ENCODE results near the gene TEAD4. TPM values are rescaled to one million over a fixed set of nuclear protein-coding genes. Genes with fewer than 3 reads are reported as not detected.

TEAD4 gene
- total RNA-seq, 1 experiment from 2014 or later = 33.8 TPM

DNA sequence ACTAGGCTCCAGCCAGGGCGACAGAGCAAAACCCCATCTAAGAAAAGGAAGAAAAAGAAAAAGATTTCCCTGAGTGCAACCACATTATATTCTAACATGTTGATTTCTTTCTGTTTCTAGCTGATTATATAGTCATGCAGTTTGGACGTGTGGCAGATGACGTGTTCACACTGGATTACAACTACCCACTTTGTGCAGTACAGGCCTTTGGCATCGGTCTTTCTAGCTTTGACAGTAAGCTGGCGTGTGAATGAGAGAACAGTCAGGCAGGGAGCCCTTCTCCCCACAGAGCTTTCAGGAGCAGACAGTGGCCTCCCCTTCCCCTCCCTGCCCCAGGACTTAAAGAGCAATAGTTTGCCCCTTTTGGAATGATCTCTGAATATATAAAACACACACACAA, 20.0 kb upstream of the TEAD4 start:
- Mint-ChIP-seq H3K27ac (ENCODE audit: low read depth, unreplicated experiment) (no peak overlapping the region), H3K4me3 (ENCODE audit: unreplicated experiment) (no peak overlapping the region), H3K4me1 (ENCODE audit: insufficient read depth, unreplicated experiment) (no peaks in the 10 kb centered on the region), H3K27me3 (ENCODE audit: insufficient read depth, unreplicated experiment) (no peaks in the 10 kb centered on the region), H3K36me3 (ENCODE audit: insufficient read depth, unreplicated experiment) (peaks cover 55% of the 10 kb centered on the region), H3K9me3 (ENCODE audit: unreplicated experiment) (no peaks in the 10 kb centered on the region)
- POLR2A ChIA-PET = interaction anchor here (1.7 kb wide), 1 partner anchor 21 kb away, joined by 5 read pairs; the partner anchor contains the start of gene TEAD4
- BruUV-seq (replicated peaks) = no TSS peak
- intact Hi-C loops (cut with micrococcal nuclease) = no loop called here
- CTCF ChIA-PET = no interaction called here
- no peak for DNase-seq (ENCODE audit: unreplicated experiment)
- TF ChIP-seq, protein P1, sequence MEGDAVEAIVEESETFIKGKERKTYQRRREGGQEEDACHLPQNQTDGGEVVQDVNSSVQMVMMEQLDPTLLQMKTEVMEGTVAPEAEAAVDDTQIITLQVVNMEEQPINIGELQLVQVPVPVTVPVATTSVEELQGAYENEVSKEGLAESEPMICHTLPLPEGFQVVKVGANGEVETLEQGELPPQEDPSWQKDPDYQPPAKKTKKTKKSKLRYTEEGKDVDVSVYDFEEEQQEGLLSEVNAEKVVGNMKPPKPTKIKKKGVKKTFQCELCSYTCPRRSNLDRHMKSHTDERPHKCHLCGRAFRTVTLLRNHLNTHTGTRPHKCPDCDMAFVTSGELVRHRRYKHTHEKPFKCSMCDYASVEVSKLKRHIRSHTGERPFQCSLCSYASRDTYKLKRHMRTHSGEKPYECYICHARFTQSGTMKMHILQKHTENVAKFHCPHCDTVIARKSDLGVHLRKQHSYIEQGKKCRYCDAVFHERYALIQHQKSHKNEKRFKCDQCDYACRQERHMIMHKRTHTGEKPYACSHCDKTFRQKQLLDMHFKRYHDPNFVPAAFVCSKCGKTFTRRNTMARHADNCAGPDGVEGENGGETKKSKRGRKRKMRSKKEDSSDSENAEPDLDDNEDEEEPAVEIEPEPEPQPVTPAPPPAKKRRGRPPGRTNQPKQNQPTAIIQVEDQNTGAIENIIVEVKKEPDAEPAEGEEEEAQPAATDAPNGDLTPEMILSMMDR (IDR thresholded peaks at IDR 0.05; ENCODE audit: unreplicated experiment) = no peak

DNA sequence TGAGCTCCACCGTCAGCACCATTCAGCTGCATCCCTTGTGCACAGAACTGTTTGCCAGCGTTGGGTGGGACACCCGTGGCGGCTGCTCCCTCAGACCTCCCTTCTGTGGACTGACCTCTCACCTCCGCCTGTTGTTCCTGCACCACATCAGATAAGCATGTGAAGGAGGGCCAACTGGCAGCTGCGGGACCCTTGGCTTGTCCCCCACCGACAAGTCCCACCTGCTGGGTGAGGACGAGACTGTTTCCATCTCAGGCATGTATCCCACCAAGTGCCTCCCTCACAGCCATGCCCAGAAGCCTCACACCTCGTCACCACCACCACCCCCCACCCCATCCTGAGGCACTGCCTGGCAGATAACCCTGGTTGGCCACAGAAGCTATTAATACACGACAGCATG, 18.6 kb upstream of the TEAD4 start:
- intact Hi-C loops (cut with micrococcal nuclease) = no loop called here
- Mint-ChIP-seq H3K9me3 (ENCODE audit: unreplicated experiment) (no peaks in the 10 kb centered on the region), H3K36me3 (ENCODE audit: insufficient read depth, unreplicated experiment) (peaks cover 41% of the 10 kb centered on the region), H3K27me3 (ENCODE audit: insufficient read depth, unreplicated experiment) (no peaks in the 10 kb centered on the region), H3K27ac (ENCODE audit: low read depth, unreplicated experiment) (no peak overlapping the region), H3K4me1 (ENCODE audit: insufficient read depth, unreplicated experiment) (no peaks in the 10 kb centered on the region), H3K4me3 (ENCODE audit: unreplicated experiment) (no peak overlapping the region)
- BruUV-seq (replicated peaks) = no TSS peak
- no peak for DNase-seq (ENCODE audit: unreplicated experiment)
- POLR2A ChIA-PET = interaction anchor here (0.6 kb wide), 1 partner anchor 23 kb away, joined by 3 read pairs; no protein-coding TSS in a partner anchor
- TF ChIP-seq, protein P1 (IDR thresholded peaks at IDR 0.05; ENCODE audit: unreplicated experiment) = no peak
- CTCF ChIA-PET = interaction anchor here (0.7 kb wide), 1 partner anchor 94 kb away, joined by 4 read pairs; no protein-coding TSS in a partner anchor

DNA sequence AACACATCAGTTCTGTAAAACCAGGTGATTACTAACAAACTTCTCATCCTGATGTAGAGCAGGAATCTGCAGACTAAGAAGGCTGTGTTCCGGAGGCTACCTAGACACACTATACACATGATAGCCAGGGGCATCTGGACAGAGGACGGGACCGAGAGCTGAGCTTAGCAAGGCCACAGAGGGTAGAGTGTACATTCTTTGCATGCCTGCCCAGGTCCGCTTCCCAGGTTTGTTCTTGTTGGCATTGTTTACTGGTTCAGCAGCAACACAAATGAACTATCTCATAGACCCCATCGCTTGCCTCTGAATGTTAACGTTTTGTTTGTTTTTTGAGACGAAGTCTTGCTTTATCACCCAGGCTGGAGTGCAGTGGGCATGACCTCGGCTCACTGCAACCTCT, 17.7 kb upstream of the TEAD4 start:
- Mint-ChIP-seq H3K9me3 (ENCODE audit: unreplicated experiment) (no peaks in the 10 kb centered on the region), H3K36me3 (ENCODE audit: insufficient read depth, unreplicated experiment) (peaks cover 32% of the 10 kb centered on the region), H3K27me3 (ENCODE audit: insufficient read depth, unreplicated experiment) (no peaks in the 10 kb centered on the region), H3K4me1 (ENCODE audit: insufficient read depth, unreplicated experiment) (no peaks in the 10 kb centered on the region), H3K27ac (ENCODE audit: low read depth, unreplicated experiment) (no peak overlapping the region), H3K4me3 (ENCODE audit: unreplicated experiment) (no peak overlapping the region)
- ChIA-PET CTCF (interaction anchor here (0.6 to 0.7 kb wide), 2 partner anchors 26 to 44 kb away, joined by 3 read pairs; no protein-coding TSS in a partner anchor), POLR2A (interaction anchor here (0.7 kb wide), 1 partner anchor 68 kb away, joined by 3 read pairs; no protein-coding TSS in a partner anchor)
- no TSS peak for BruUV-seq (replicated peaks)
- no peak for DNase-seq (ENCODE audit: unreplicated experiment)
- TF ChIP-seq, protein P1 (IDR thresholded peaks at IDR 0.05; ENCODE audit: unreplicated experiment) = no peak
- intact Hi-C loops (cut with micrococcal nuclease) = no loop called here

GRCh38 chr12:2944401-2945047, 14.7 kb upstream of the TEAD4 start:
- intact Hi-C loops (cut with micrococcal nuclease) = loop anchor here (1.0 kb wide), 1 partner anchor 59 kb away; no protein-coding TSS in a partner anchor
- H3K9me3 Mint-ChIP-seq (ENCODE audit: unreplicated experiment) = no peaks in the 10 kb centered on the region
- no peaks in the 10 kb centered on the region for H3K27me3 Mint-ChIP-seq (ENCODE audit: insufficient read depth, unreplicated experiment)
- ChIA-PET CTCF (interaction anchor here (0.7 to 1.9 kb wide), 19 partner anchors 8 to 146 kb away, joined by 3 to 9 read pairs (median 4); no protein-coding TSS in a partner anchor), POLR2A (interaction anchor here (0.7 to 1.6 kb wide), 3 partner anchors 71 to 112 kb away, joined by 3 read pairs; no protein-coding TSS in a partner anchor)
- peaks cover 12% of the 10 kb centered on the region for H3K36me3 Mint-ChIP-seq (ENCODE audit: insufficient read depth, unreplicated experiment)
- H3K4me1 Mint-ChIP-seq (ENCODE audit: insufficient read depth, unreplicated experiment) = no peaks in the 10 kb centered on the region
- H3K4me3 Mint-ChIP-seq (ENCODE audit: unreplicated experiment) = peak overlapping the region; percentile 70
- no TSS peak for BruUV-seq (replicated peaks)
- no peak overlapping the region for H3K27ac Mint-ChIP-seq (ENCODE audit: low read depth, unreplicated experiment)
- TF ChIP-seq, protein P1 (IDR thresholded peaks at IDR 0.05; ENCODE audit: unreplicated experiment) = peak; percentile 84
- DNase-seq (ENCODE audit: unreplicated experiment) = peak; percentile 68
